Endothelial cell of umbilical vein (primary cell): ENCODE results near the gene ZNF783. TPM values are rescaled to one million over a fixed set of nuclear protein-coding genes. Genes with fewer than 3 reads are reported as not detected.
"Not testable (repeated sequence)": the region's sequence is repeated elsewhere in the genome, so short reads cannot be mapped to it uniquely, and the experiment has no call there.

Experiments used
- BruUV-seq: library from RNA; stranded (reverse); fragments of 400-500 nt; replicated peaks from 2 replicates; lab custom pipeline; 2021; lab: Mats Ljungman, UMichigan
- CTCF ChIA-PET: fragments of 300-600, 350-600 bp; sonication (Branson Sonifier 250); formaldehyde crosslinking; loops from one replicate; lab custom pipeline; 2021; ENCODE audit warnings: antibody characterized with exemption, inconsistent platforms; lab: Charles Lee
- POLR2A ChIA-PET: fragments of 300-600, 350-600 bp; sonication (Branson Sonifier 250); formaldehyde crosslinking; loops from one replicate; lab custom pipeline; 2021; ENCODE audit warnings: antibody characterized with exemption, inconsistent platforms; lab: Charles Lee
- DNase-seq: peaks from one replicate; pipeline ENCODE4 v3.0.0-alpha.2; 2011; ENCODE audit warnings: low read depth, low spot score
- FAIRE-seq: peaks from 2 replicates; lab custom pipeline; 2011; peaks lifted over from hg19 to GRCh38; lab: Jason Lieb, UNC
- H2AFZ ChIP-seq: 2 replicates; pipeline ENCODE4 v1.6.0; 2012; ENCODE audit warnings: low read depth, low read length, control low read depth, inconsistent platforms
- H3K27ac ChIP-seq: 2 replicates; pipeline ENCODE4 v1.5.1; 2011; ENCODE audit warnings: low read depth, mild to moderate bottlenecking, control low read depth, low read length, moderate library complexity; ENCODE audit not compliant: insufficient read depth
- H3K27me3 ChIP-seq, 2 experiments: 2 replicates each; pipeline versions ENCODE4 v1.6.0 to v1.6.1; 2011; ENCODE audit warnings: low read length in 2 of 2, mixed read lengths in 1 of 2; ENCODE audit not compliant: control insufficient read depth in 2 of 2, insufficient read depth in 2 of 2
- H3K36me3 ChIP-seq, 2 experiments: 2 replicates in 1 of 2; 3 replicates in 1 of 2; pipeline ENCODE4 v1.5.1; 2011; ENCODE audit warnings: low read length in 2 of 2, mild to moderate bottlenecking in 1 of 2, moderate library complexity in 1 of 2; ENCODE audit not compliant: control insufficient read depth in 2 of 2, insufficient read depth in 2 of 2; ENCODE audit errors: extremely low read depth in 1 of 2
- H3K4me1 ChIP-seq: 3 replicates; pipeline ENCODE4 v1.5.1; 2011; ENCODE audit warnings: mild to moderate bottlenecking, low read length; ENCODE audit not compliant: control insufficient read depth, insufficient read depth; ENCODE audit errors: extremely low read depth
- H3K4me2 ChIP-seq: 2 replicates; pipeline ENCODE4 v1.6.1; 2011; ENCODE audit warnings: low read length, control low read depth, mixed read lengths; ENCODE audit not compliant: insufficient read depth
- H3K4me3 ChIP-seq, 3 experiments: fragments of 200-600 bp in 1 of 3; sonication (generic), shearing (Covaris generic) in 1 of 3; replicated peaks in 1 of 3; 2 replicates each; pipeline ENCODE4 v1.5.1; 2011 to 2016; ENCODE audit warnings: control low read depth in 3 of 3, low read length in 3 of 3, mild to moderate bottlenecking in 2 of 3, inconsistent platforms in 1 of 3, low read depth in 1 of 3, moderate library complexity in 1 of 3; ENCODE audit not compliant: insufficient read depth in 1 of 3
- H3K79me2 ChIP-seq: 2 replicates; pipeline ENCODE4 v1.6.0; 2012; ENCODE audit warnings: low read length, inconsistent platforms; ENCODE audit not compliant: control insufficient read depth, insufficient read depth
- H3K9ac ChIP-seq: replicated peaks from 2 replicates; pipeline ENCODE3; 2011; ENCODE audit warnings: low read length, control low read depth; ENCODE audit not compliant: insufficient read depth; ENCODE audit errors: extremely low read depth
- H3K9me1 ChIP-seq: replicated peaks from 3 replicates; pipeline ENCODE4 v1.6.0; 2011; ENCODE audit warnings: mild to moderate bottlenecking, low read length; ENCODE audit not compliant: control insufficient read depth, insufficient read depth; ENCODE audit errors: extremely low read depth
- H3K9me3 ChIP-seq: replicated peaks from 2 replicates; pipeline ENCODE4 v1.5.1; 2012; ENCODE audit warnings: low read length, inconsistent platforms; ENCODE audit not compliant: control insufficient read depth, insufficient read depth
- H4K20me1 ChIP-seq: replicated peaks from 2 replicates; pipeline ENCODE3; 2011; ENCODE audit warnings: mild to moderate bottlenecking, low read length; ENCODE audit not compliant: control insufficient read depth, insufficient read depth; ENCODE audit errors: extremely low read depth
- EZH2 ChIP-seq: IDR thresholded peaks from 2 replicates; pipeline ENCODE4 v1.6.1; 2012; ENCODE audit warnings: borderline replicate concordance, low read depth, mild to moderate bottlenecking, moderate library complexity, low read length, inconsistent platforms; ENCODE audit not compliant: severe bottlenecking
- FOS ChIP-seq: IDR thresholded peaks from 2 replicates; pipeline ENCODE4 v1.6.1; 2011; ENCODE audit warnings: mild to moderate bottlenecking, low read length, moderate library complexity, borderline replicate concordance; ENCODE audit not compliant: insufficient read depth
- GATA2 ChIP-seq: IDR thresholded peaks from 2 replicates; pipeline ENCODE4 v1.7.0; 2011; ENCODE audit warnings: low read depth, mild to moderate bottlenecking, moderate library complexity, mixed read lengths, low read length; ENCODE audit not compliant: insufficient read length, insufficient read depth
- JUN ChIP-seq: IDR thresholded peaks from 2 replicates; pipeline ENCODE4 v1.6.1; 2011; ENCODE audit warnings: borderline replicate concordance, low read depth; ENCODE audit not compliant: insufficient read length, insufficient read depth
- MAX ChIP-seq: IDR thresholded peaks from 2 replicates; pipeline ENCODE4 v1.6.1; 2011; ENCODE audit not compliant: insufficient read depth, insufficient read length
- MYC ChIP-seq: IDR thresholded peaks from one replicate; pipeline ENCODE4 v1.6.1; 2011; ENCODE audit warnings: mild to moderate bottlenecking, low read depth, low read length
- POLR2A ChIP-seq: IDR thresholded peaks from 2 replicates; pipeline ENCODE4 v1.6.1; 2012; ENCODE audit warnings: low read depth, mild to moderate bottlenecking, control low read depth, low read length
- POLR2AphosphoS5 ChIP-seq: IDR thresholded peaks from 2 replicates; pipeline ENCODE4 v1.6.1; 2012; ENCODE audit warnings: low read depth, mild to moderate bottlenecking, control low read depth, low read length, moderate library complexity; ENCODE audit not compliant: insufficient read depth
- dilution Hi-C: fragments of 300-500 bp; cut with MboI; formaldehyde crosslinking; loops from one replicate; pipeline ENCODE4 v1.15.0; 2019; ENCODE audit warnings: low sequenced_read_pairs; ENCODE audit not compliant: extremely low pct_ligation_motif_present
- intact Hi-C: fragments of 100-400 bp; cut with micrococcal nuclease; formaldehyde crosslinking; loops from one replicate; pipeline ENCODE4 v1.10.0; 2022
- polyA plus RNA-seq, 4 experiments: library from polyadenylated mRNA; depleted of rRNA in 3 of 4; stranded (reverse) in 3 of 4; unstranded in 1 of 4; fragments of >200 nt; gene quantifications; 2 replicates each; pipeline versions ENCODE4 v1.2.1 to v1.2.3, GENCODE V29; 2011 to 2012; ENCODE audit warnings: missing spikeins in 1 of 4
- total RNA-seq: library from RNA; stranded (reverse); gene quantifications from 2 replicates; pipeline ENCODE4 v1.2.3, GENCODE V29; 2021
- TF ChIP-seq, protein P1 (sequence below), 2 donors: IDR thresholded peaks; 1 replicate in 1 of 2; 2 replicates in 1 of 2; pipeline ENCODE4 v1.5.1; 2011; ENCODE audit warnings: low read length in 2 of 2, mild to moderate bottlenecking in 2 of 2, moderate library complexity in 2 of 2, control low read depth in 1 of 2, inconsistent platforms in 1 of 2, low read depth in 1 of 2; ENCODE audit not compliant: insufficient read depth in 1 of 2; ENCODE audit errors: extremely low read depth in 1 of 2

ZNF783 gene
- total and polyA plus RNA-seq, 2 donors (not counting 3 experiments of a cell fraction or from before 2014, with no cell fraction given): 7.3 to 9.8 TPM

DNA sequence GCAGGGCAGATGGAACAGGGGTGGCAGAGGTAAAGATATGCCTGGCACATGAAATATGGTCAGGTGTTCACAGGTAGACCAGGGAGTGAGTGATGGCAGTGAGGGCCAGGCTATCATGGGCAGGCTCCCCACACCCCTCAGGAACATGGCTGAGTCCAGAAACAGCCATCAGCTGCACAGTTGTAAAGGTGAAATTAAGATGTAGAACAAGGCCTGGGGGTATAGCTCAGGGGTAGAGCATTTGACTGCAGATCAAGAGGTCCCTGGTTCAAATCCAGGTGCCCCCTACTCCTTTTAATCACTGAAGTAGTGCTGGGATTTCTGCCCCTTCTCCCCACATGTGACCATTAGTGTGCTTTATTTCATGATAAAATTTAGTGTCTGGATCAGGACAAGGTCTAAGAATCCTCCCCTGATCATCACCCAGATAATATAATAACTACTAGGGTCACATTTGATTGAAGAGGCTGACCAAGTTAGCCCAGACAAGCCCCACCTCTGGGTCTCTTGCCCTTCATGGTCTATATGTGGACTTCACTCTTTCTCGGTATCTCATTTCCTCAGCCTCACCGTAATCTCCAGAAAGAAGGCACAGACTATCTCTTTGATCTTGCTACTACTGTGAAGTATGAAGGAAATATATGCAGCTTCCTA lies 69.0 kb downstream of the ZNF783 start:
- no peaks in the 10 kb centered on the region for H3K36me3 ChIP-seq
- no peak overlapping the region for H3K4me3 ChIP-seq
- no peak overlapping the region for H2AFZ ChIP-seq
- no peaks in the 10 kb centered on the region for H3K79me2 ChIP-seq
- no peaks in the 10 kb centered on the region for H4K20me1 ChIP-seq
- ChIA-PET POLR2A (no interaction called here), CTCF (interaction anchor here (1.2 to 1.3 kb wide), 2 partner anchors 15 to 21 kb away, joined by 3 to 4 read pairs; no protein-coding TSS in a partner anchor)
- dilution Hi-C loops: no loop called here
- H3K27me3 ChIP-seq: peaks cover 0 to 2% of the 10 kb centered on the region in 2 experiments
- no peaks in the 10 kb centered on the region for H3K9me1 ChIP-seq
- DNase-seq (no peak), FAIRE-seq (no peak)
- H3K4me2 ChIP-seq: no peak overlapping the region
- TF ChIP-seq JUN (no peak), EZH2 (no peak), POLR2A (no peak), MYC (no peak), MAX (no peak), POLR2AphosphoS5 (no peak), GATA2 (no peak), FOS (no peak)
- TF ChIP-seq, protein P1, sequence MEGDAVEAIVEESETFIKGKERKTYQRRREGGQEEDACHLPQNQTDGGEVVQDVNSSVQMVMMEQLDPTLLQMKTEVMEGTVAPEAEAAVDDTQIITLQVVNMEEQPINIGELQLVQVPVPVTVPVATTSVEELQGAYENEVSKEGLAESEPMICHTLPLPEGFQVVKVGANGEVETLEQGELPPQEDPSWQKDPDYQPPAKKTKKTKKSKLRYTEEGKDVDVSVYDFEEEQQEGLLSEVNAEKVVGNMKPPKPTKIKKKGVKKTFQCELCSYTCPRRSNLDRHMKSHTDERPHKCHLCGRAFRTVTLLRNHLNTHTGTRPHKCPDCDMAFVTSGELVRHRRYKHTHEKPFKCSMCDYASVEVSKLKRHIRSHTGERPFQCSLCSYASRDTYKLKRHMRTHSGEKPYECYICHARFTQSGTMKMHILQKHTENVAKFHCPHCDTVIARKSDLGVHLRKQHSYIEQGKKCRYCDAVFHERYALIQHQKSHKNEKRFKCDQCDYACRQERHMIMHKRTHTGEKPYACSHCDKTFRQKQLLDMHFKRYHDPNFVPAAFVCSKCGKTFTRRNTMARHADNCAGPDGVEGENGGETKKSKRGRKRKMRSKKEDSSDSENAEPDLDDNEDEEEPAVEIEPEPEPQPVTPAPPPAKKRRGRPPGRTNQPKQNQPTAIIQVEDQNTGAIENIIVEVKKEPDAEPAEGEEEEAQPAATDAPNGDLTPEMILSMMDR (IDR thresholded peaks at IDR 0.05; ENCODE audit: extremely low read depth in 1 of 2, insufficient read depth in 1 of 2, low read depth in 1 of 2, low read length in 2 of 2): no peak
- H3K9ac ChIP-seq: no peak overlapping the region
- no TSS peak for BruUV-seq
- H3K9me3 ChIP-seq: no peaks in the 10 kb centered on the region
- intact Hi-C loops: no loop called here
- no peaks in the 10 kb centered on the region for H3K4me1 ChIP-seq
- H3K27ac ChIP-seq: no peak overlapping the region

GRCh38 chr7:149332602-149333320 lies 70.8 kb downstream of the ZNF783 start:
- intact Hi-C loops, dilution Hi-C loops, H2AFZ ChIP-seq, H3K4me3 ChIP-seq, H3K27me3 ChIP-seq, H3K27ac ChIP-seq, H3K9me1 ChIP-seq, H3K9me3 ChIP-seq, POLR2A ChIA-PET, H4K20me1 ChIP-seq, H3K4me2 ChIP-seq, H3K79me2 ChIP-seq, DNase-seq, H3K9ac ChIP-seq, BruUV-seq, CTCF ChIA-PET, FAIRE-seq, H3K36me3 ChIP-seq, H3K4me1 ChIP-seq: not testable (repeated sequence)
